Gastrocnemius medialis (tissue), 4 donors: Measurements from ENCODE around the gene AFAP1. TPM values are rescaled to one million over a fixed set of nuclear protein-coding genes. Genes with fewer than 3 reads are reported as not detected.

Source experiments
- ATAC-seq, 2 donors: fragments of 150-250 bp; one replicate each; pipeline ENCODE4 v1.9.1; 2016
- DNase-seq, 2 donors: peaks; one replicate each; pipeline ENCODE4 v3.0.0-alpha.2; 2019
- H3K27ac ChIP-seq, 4 donors: fragments of 200-600 bp; sonication (generic); 1 replicate in 1 of 4; 2 replicates in 3 of 4; pipeline ENCODE4 v1.5.1; 2016 to 2018; ENCODE audit warnings: mild to moderate bottlenecking in 2 of 4, moderate library complexity in 1 of 4
- H3K27me3 ChIP-seq, 3 donors: fragments of 200-600 bp; sonication (generic) in 2 of 3; 1 replicate in 1 of 3; 2 replicates in 2 of 3; pipeline versions ENCODE4 v1.5.1 to v1.6.0; 2016 to 2019; ENCODE audit warnings: mild to moderate bottlenecking in 1 of 3, moderate library complexity in 1 of 3
- H3K36me3 ChIP-seq, 2 donors: fragments of 200-600 bp; sonication (generic) in 1 of 2; one replicate each; pipeline ENCODE4 v1.5.1; 2017 to 2018
- H3K4me1 ChIP-seq, 2 donors: fragments of 200-600 bp; sonication (generic) in 1 of 2; one replicate each; pipeline ENCODE4 v1.5.1; 2016 to 2017; ENCODE audit warnings: mild to moderate bottlenecking in 2 of 2
- H3K4me3 ChIP-seq, 4 donors: fragments of 200-600 bp; sonication (generic) in 3 of 4; 1 replicate in 1 of 4; 2 replicates in 3 of 4; pipeline ENCODE4 v1.5.1; 2016 to 2019; ENCODE audit warnings: mild to moderate bottlenecking in 2 of 4
- H3K9me3 ChIP-seq, 3 donors: fragments of 200-600 bp; sonication (generic) in 2 of 3; 1 replicate in 1 of 3; 2 replicates in 2 of 3; pipeline ENCODE4 v1.5.1; 2016 to 2019
- CTCF ChIP-seq, 5 experiments: fragments of 450-650 bp in 3 of 5; fragments of 200-600 bp in 2 of 5; sonication (generic) in 2 of 5; IDR thresholded peaks in 4 of 5; conservative IDR thresholded peaks in 1 of 5; 1 replicate in 4 of 5; 2 replicates in 1 of 5; pipeline ENCODE4 v1.5.1; 2016 to 2019; ENCODE audit warnings: antibody characterized with exemption in 5 of 5, mild to moderate bottlenecking in 3 of 5, moderate library complexity in 3 of 5
- POLR2A ChIP-seq, 2 donors: fragments of 450-650 bp; IDR thresholded peaks; one replicate each; pipeline ENCODE4 v1.6.1; 2017; ENCODE audit warnings: antibody characterized with exemption in 2 of 2, mild to moderate bottlenecking in 2 of 2, moderate library complexity in 2 of 2
- in situ Hi-C, 4 donors: fragments of 200-750 bp; cut with MboI; loops; one replicate each; pipeline versions ENCODE4 v1.15.0 to v1.8.0; 2017; ENCODE audit warnings: low sequenced_read_pairs in 4 of 4
- intact Hi-C: fragments of 100-400 bp; cut with DNase I; formaldehyde crosslinking; loops from one replicate; pipeline ENCODE4 v1.15.1; 2023; ENCODE audit warnings: low total_unique reads
- total RNA-seq, 4 donors: library from RNA; depleted of rRNA; stranded (reverse); fragments of >200 nt; gene quantifications; one replicate each; pipeline versions ENCODE4 v1.1.0 to v1.2.3, GENCODE V29; 2016

Gene AFAP1
- total RNA-seq, 4 donors from 2014 or later, result 1.5 to 8.6 (median 3.5) TPM

DNA sequence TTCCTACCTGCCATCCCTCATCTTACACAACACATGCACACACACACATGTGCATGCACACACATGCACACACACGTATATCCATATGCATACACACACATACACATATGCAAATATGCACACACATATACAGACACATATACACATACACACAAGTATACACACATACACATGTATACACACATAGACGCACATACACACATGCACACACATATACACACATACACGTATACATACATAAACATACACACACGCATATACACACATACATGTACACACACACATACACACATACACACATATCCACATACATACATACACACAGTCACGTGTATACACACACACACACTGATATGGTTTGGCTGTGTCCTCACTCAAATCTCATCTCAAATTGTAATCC is 37.0 kb upstream of the AFAP1 start:
- TF ChIP-seq POLR2A (IDR thresholded peaks at IDR 0.05), result no peak
- no peak for TF ChIP-seq CTCF (IDR thresholded peaks at IDR 0.05 in 4 of 5, conservative IDR thresholded peaks at IDR 0.05 in 1 of 5)
- ATAC-seq, result no peak
- no peaks in the 10 kb centered on the region for H3K27me3 ChIP-seq
- H3K27ac ChIP-seq, result no peak overlapping the region
- no peak overlapping the region for H3K4me3 ChIP-seq
- H3K9me3 ChIP-seq, result no peaks in the 10 kb centered on the region
- in situ Hi-C loops, result loop anchor here in 1 of 4 donors (25.0 kb wide), 1 partner anchor 164 kb away; no protein-coding TSS in a partner anchor
- H3K36me3 ChIP-seq, result peaks cover 0 to 37% of the 10 kb centered on the region in 2 donors
- H3K4me1 ChIP-seq, result no peaks in the 10 kb centered on the region
- intact Hi-C loops, result no loop called here
- no peak for DNase-seq

- Histone ChIP-seq H3K4me1 (no peaks in the 10 kb centered on the region), H3K9me3 (no peaks in the 10 kb centered on the region), H3K27ac (no peak overlapping the region), H3K36me3 (peaks cover 0 to 41% of the 10 kb centered on the region in 2 donors), H3K4me3 (no peak overlapping the region), H3K27me3 (no peaks in the 10 kb centered on the region)
- no peak for TF ChIP-seq POLR2A (IDR thresholded peaks at IDR 0.05)
- no peak for TF ChIP-seq CTCF (IDR thresholded peaks at IDR 0.05 in 4 of 5, conservative IDR thresholded peaks at IDR 0.05 in 1 of 5)
- no peak for DNase-seq
- no peak for ATAC-seq
- in situ Hi-C loops (loop anchor here in 1 of 4 donors (25.0 kb wide), 1 partner anchor 164 kb away; no protein-coding TSS in a partner anchor), intact Hi-C loops (no loop called here)
These were observed 36.4 kb upstream of the AFAP1 start for GRCh38 chr4:7976025-7976424.

- in situ Hi-C loops (no loop called here), intact Hi-C loops (no loop called here)
- no peak overlapping the region for H3K27ac ChIP-seq
- H3K27me3 ChIP-seq, result no peaks in the 10 kb centered on the region
- H3K9me3 ChIP-seq, result no peaks in the 10 kb centered on the region
- TF ChIP-seq CTCF (IDR thresholded peaks at IDR 0.05 in 4 of 5, conservative IDR thresholded peaks at IDR 0.05 in 1 of 5), result no peak
- no peak for TF ChIP-seq POLR2A (IDR thresholded peaks at IDR 0.05)
- DNase-seq (no peak), ATAC-seq (no peak)
- H3K36me3 ChIP-seq, result peaks cover 0 to 37% of the 10 kb centered on the region in 2 donors
- H3K4me3 ChIP-seq, result no peak overlapping the region
- H3K4me1 ChIP-seq, result peaks cover 0 to 6% of the 10 kb centered on the region in 2 donors
These were observed 34.8 kb upstream of the AFAP1 start for GRCh38 chr4:7974425-7974824.

GRCh38 chr4:7973545-7973981 is 33.9 kb upstream of the AFAP1 start:
- Histone ChIP-seq H3K27me3 (no peaks in the 10 kb centered on the region), H3K4me3 (no peak overlapping the region), H3K27ac (no peak overlapping the region), H3K4me1 (peaks cover 0 to 12% of the 10 kb centered on the region in 2 donors), H3K9me3 (no peaks in the 10 kb centered on the region), H3K36me3 (peaks cover 0 to 32% of the 10 kb centered on the region in 2 donors)
- TF ChIP-seq POLR2A (IDR thresholded peaks at IDR 0.05) (no peak), CTCF (IDR thresholded peaks at IDR 0.05 in 4 of 5, conservative IDR thresholded peaks at IDR 0.05 in 1 of 5) (no peak)
- DNase-seq (no peak), ATAC-seq (no peak)
- in situ Hi-C loops (no loop called here), intact Hi-C loops (no loop called here)
